Measurements from ENCODE around the gene METTL23. TPM values are rescaled to one million over a fixed set of nuclear protein-coding genes. Genes with fewer than 3 reads are reported as not detected.

The METTL23 gene
- polyA plus RNA-seq, 1 experiment: 54.4 TPM

GRCh38 chr17:76714336-76714735 lies 12.3 kb upstream of the METTL23 start:
- ChIA-PET POLR2A (no interaction called here), CTCF (interaction anchor here (0.6 to 2.9 kb wide), 14 partner anchors 9 to 191 kb away, joined by 3 to 18 read pairs (median 6); partner anchors contain the start of genes JMJD6 and METTL23)
- no peak for DNase-seq (ENCODE audit: low read depth, low spot score)
- no peaks in the 10 kb centered on the region for H3K9me3 ChIP-seq (ENCODE audit: control insufficient read depth, insufficient read depth, low read length)
- TF ChIP-seq, protein P1, sequence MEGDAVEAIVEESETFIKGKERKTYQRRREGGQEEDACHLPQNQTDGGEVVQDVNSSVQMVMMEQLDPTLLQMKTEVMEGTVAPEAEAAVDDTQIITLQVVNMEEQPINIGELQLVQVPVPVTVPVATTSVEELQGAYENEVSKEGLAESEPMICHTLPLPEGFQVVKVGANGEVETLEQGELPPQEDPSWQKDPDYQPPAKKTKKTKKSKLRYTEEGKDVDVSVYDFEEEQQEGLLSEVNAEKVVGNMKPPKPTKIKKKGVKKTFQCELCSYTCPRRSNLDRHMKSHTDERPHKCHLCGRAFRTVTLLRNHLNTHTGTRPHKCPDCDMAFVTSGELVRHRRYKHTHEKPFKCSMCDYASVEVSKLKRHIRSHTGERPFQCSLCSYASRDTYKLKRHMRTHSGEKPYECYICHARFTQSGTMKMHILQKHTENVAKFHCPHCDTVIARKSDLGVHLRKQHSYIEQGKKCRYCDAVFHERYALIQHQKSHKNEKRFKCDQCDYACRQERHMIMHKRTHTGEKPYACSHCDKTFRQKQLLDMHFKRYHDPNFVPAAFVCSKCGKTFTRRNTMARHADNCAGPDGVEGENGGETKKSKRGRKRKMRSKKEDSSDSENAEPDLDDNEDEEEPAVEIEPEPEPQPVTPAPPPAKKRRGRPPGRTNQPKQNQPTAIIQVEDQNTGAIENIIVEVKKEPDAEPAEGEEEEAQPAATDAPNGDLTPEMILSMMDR (IDR thresholded peaks at IDR 0.05; ENCODE audit: low read depth, low read length): no peak
- H3K27me3 ChIP-seq (ENCODE audit: control insufficient read depth, insufficient read depth, low read length): no peaks in the 10 kb centered on the region
- no peak overlapping the region for H3K27ac ChIP-seq (ENCODE audit: low read depth, low read length)
- H3K4me3 ChIP-seq (ENCODE audit: low read depth, low read length): no peak overlapping the region

DNA sequence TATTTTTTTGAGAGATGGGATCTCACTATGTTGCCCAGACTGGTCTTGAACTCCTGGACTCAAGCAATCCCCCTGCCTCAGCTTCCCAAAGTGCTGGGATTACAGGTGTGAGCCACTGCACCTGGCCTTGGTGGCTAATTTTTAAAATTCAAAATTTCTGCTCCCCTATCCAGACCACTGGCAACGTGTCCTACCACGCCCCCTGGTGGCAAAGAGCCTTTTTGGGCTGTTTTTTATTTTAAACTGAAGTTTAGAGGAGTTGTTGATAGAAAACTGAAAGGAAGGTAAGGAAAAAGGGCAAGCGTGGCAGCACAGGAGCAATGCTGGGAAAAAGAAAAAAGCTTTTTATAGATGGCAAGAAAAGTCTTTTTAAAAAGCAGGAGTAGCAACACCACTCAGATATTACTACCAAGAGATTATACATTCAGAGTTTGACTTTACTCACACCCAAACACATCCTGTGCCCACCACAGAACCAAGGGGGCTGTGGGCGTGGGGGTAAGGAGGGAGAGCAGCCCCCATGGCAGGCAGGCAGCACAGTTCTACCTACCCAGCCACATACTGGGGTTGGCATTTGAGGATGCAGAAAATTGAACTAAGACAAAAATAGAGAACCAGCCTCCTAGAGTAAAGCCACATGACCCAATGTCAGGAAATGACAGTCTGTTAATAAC lies 11.7 kb upstream of the METTL23 start:
- H3K27ac ChIP-seq (ENCODE audit: low read depth, low read length): peak overlapping the region; percentile 98
- POLR2A ChIA-PET: no interaction called here

DNA sequence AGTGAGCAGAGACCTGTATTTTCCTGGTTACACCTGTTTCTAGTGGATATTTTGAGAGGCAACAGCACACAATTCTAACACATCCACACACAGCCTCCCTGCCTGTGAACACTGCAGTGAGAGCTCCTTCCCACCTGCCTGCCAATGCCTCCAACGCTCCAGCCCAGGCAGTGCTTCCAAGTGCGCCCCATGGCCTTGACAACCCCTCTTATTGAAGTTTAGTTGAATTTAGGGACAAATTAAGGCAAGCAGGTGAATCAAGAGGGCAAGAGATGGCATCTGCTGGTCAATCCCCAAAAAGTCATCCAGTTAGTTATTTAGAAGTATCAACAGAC lies 11.2 kb upstream of the METTL23 start:
- Histone ChIP-seq H3K27ac (ENCODE audit: low read depth, low read length) (peak overlapping the region; percentile 98), H3K27me3 (ENCODE audit: control insufficient read depth, insufficient read depth, low read length) (no peaks in the 10 kb centered on the region), H3K4me3 (ENCODE audit: low read depth, low read length) (no peak overlapping the region), H3K9me3 (ENCODE audit: control insufficient read depth, insufficient read depth, low read length) (no peaks in the 10 kb centered on the region)
- DNase-seq (ENCODE audit: low read depth, low spot score): no peak
- ChIA-PET POLR2A (interaction anchor here (1.8 to 2.2 kb wide), 2 partner anchors 10 to 27 kb away, joined by 9 to 19 read pairs; partner anchors contain the start of genes JMJD6 and METTL23), CTCF (interaction anchor here (0.6 to 2.9 kb wide), 14 partner anchors 10 to 208 kb away, joined by 3 to 18 read pairs (median 5); partner anchors contain the start of genes JMJD6 and METTL23)
- TF ChIP-seq, protein P1 (IDR thresholded peaks at IDR 0.05; ENCODE audit: low read depth, low read length): no peak; the same call in 1 of the 2 replicates

More for the DNA sequence above, 11.7 kb upstream of the METTL23 start:
- Histone ChIP-seq H3K4me3 (ENCODE audit: low read depth, low read length) (no peak overlapping the region), H3K27me3 (ENCODE audit: control insufficient read depth, insufficient read depth, low read length) (no peaks in the 10 kb centered on the region), H3K9me3 (ENCODE audit: control insufficient read depth, insufficient read depth, low read length) (no peaks in the 10 kb centered on the region)
- CTCF ChIA-PET: interaction anchor here (0.6 to 2.9 kb wide), 18 partner anchors 9 to 207 kb away, joined by 3 to 18 read pairs (median 5); partner anchors contain the start of genes JMJD6 and METTL23
- DNase-seq (ENCODE audit: low read depth, low spot score): no peak
- TF ChIP-seq, protein P1 (IDR thresholded peaks at IDR 0.05; ENCODE audit: low read depth, low read length): peak; percentile 83

DNA sequence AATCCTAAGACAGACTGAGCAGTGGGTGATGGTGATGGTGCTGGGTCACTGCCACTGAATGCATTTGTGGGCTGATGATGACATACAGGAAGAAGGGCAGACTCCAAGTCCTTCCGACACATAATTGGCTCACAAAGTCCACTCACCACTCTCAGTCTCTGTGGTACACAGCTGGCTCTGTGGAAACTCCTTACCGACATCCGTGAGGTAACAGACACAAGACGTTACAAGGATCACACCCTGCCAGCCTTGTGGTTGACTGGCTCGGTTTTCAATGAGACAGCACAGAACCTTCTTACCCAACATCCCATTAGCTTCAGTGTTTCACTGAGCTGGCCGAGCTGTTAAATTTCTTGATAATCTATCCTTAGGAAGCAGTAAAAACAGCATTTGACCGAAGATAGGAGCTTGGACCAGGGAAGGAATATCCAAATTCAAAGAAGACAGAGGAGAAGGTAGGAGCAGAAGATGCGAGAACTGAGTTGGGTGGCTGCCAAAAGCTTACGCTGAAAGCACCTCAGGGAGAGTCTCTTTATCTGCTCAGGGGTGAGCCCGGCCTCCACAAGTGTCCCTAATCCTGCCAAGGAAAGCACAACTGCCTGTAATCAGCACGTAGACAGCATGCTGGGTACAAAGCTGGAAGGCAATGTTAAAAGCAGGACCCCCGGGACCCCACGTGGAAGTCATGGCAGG lies 10.3 kb upstream of the METTL23 start:
- Histone ChIP-seq H3K27me3 (ENCODE audit: control insufficient read depth, insufficient read depth, low read length) (no peaks in the 10 kb centered on the region), H3K4me3 (ENCODE audit: low read depth, low read length) (no peak overlapping the region), H3K27ac (ENCODE audit: low read depth, low read length) (peak overlapping the region; percentile 98), H3K9me3 (ENCODE audit: control insufficient read depth, insufficient read depth, low read length) (no peaks in the 10 kb centered on the region)
- TF ChIP-seq, protein P1 (IDR thresholded peaks at IDR 0.05; ENCODE audit: low read depth, low read length): no peak
- POLR2A ChIA-PET: interaction anchor here (1.0 to 2.4 kb wide), 8 partner anchors 10 to 205 kb away, joined by 3 to 19 read pairs (median 8); partner anchors contain the start of genes JMJD6, METTL23, MFSD11 and PRCD
- DNase-seq (ENCODE audit: low read depth, low spot score): peak; percentile 90
- CTCF ChIA-PET: interaction anchor here (0.8 to 2.9 kb wide), 6 partner anchors 9 to 193 kb away, joined by 3 to 14 read pairs (median 6); partner anchors contain the start of genes JMJD6 and METTL23

Data from AG04450 (cell line).